ENCODE results near the gene CBX5. TPM values are rescaled to one million over a fixed set of nuclear protein-coding genes. Genes with fewer than 3 reads are reported as not detected.

The CBX5 gene
- total and polyA plus RNA-seq, 2 of the 8 experiments (the other 6 are each of a cell fraction or from before 2014, with no cell fraction given): 62.4 to 231 TPM

DNA sequence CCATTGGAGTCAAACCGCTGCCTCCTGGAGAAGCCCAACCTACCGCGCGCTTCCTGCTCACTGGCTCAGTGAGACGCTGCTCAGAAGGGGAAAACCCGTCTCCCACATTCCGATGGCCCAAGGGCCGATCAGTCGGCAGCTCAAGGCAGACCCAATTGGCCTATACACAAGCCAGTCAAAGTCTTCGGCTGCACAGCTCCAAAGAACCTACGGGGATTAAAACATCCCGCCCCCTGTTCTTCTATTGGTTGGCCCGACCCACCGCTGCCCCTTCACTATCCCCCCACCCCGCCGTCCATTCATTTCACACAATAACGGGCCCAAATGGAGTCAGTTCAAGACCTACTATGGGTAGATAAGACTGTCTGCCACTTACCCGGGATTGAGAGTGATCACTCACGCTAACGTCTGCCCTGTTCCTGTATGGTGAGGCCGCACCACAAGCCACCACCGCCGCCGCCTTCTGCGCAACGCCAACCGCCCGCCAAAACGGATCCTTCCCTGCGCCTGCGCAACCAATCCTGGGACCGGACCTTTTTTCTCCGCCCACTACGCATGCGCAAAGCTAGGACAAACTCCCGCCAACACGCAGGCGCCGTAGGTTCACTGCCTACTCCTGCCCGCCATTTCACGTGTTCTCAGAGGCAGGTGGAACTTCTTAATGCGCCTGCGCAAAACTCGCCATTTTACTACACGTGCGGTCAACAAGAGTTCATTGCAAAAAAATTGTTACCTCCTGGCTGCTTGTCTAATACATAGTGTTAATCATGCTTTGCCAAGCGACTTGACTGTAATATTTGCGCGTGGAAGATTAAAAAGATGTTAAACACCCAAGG is at the start of gene CBX5 (continued):
- TF ChIP-seq, protein P1, sequence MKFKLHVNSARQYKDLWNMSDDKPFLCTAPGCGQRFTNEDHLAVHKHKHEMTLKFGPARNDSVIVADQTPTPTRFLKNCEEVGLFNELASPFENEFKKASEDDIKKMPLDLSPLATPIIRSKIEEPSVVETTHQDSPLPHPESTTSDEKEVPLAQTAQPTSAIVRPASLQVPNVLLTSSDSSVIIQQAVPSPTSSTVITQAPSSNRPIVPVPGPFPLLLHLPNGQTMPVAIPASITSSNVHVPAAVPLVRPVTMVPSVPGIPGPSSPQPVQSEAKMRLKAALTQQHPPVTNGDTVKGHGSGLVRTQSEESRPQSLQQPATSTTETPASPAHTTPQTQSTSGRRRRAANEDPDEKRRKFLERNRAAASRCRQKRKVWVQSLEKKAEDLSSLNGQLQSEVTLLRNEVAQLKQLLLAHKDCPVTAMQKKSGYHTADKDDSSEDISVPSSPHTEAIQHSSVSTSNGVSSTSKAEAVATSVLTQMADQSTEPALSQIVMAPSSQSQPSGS (IDR thresholded peaks at IDR 0.05; ENCODE audit: low read length): peak; percentile 85
- TF ChIP-seq HDAC6 (IDR thresholded peaks at IDR 0.05; ENCODE audit: low read depth, low read length) (no peak), PHF8 (conservative IDR thresholded peaks at IDR 0.05; ENCODE audit: low read depth, low read length) (peak; percentile 96), TAF7 (optimal IDR thresholded peaks at IDR 0.05; ENCODE audit: borderline replicate concordance, low read depth, low read length) (peak; percentile 97), SP4 (IDR thresholded peaks at IDR 0.05; ENCODE audit: low read length) (peak; percentile 91; the same call in 1 of the 2 replicates), MAFK (IDR thresholded peaks at IDR 0.05; ENCODE audit: low read depth, low read length) (no peak)
